Mucosa of rectum (tissue), 2 donors: ENCODE results near the gene XXYLT1.
"Not testable (repeated sequence)": the region's sequence is repeated elsewhere in the genome, so short reads cannot be mapped to it uniquely, and the experiment has no call there.

Experiments used
- H3K27ac ChIP-seq, 2 donors: one replicate each; pipeline ENCODE4 v1.7.0; 2013; ENCODE audit warnings: inconsistent platforms in 2 of 2, low read depth in 2 of 2, low read length in 2 of 2
- H3K27me3 ChIP-seq, 2 donors: one replicate each; pipeline ENCODE4 v1.7.0; 2013; ENCODE audit warnings: low read length in 2 of 2; ENCODE audit not compliant: control insufficient read depth in 2 of 2, insufficient read depth in 2 of 2
- H3K36me3 ChIP-seq, 2 donors: one replicate each; pipeline ENCODE4 v1.7.0; 2013; ENCODE audit warnings: low read length in 2 of 2; ENCODE audit not compliant: control insufficient read depth in 2 of 2, insufficient read depth in 2 of 2
- H3K4me1 ChIP-seq, 2 donors: one replicate each; pipeline ENCODE4 v1.7.0; 2013; ENCODE audit warnings: low read length in 2 of 2, mild to moderate bottlenecking in 1 of 2; ENCODE audit not compliant: control insufficient read depth in 2 of 2, insufficient read depth in 2 of 2
- H3K4me3 ChIP-seq, 2 donors: one replicate each; pipeline ENCODE4 v1.7.0; 2013; ENCODE audit warnings: low read length in 2 of 2
- H3K9ac ChIP-seq, 2 donors: one replicate each; pipeline ENCODE4 v1.7.0; 2013; ENCODE audit warnings: low read length in 2 of 2, low read depth in 1 of 2, mild to moderate bottlenecking in 1 of 2
- H3K9me3 ChIP-seq, 2 donors: one replicate each; pipeline ENCODE4 v1.7.0; 2013; ENCODE audit warnings: low read length in 2 of 2; ENCODE audit not compliant: control insufficient read depth in 2 of 2
- donor health status: healthy.
- donor health status: Normal muscosa, but diverticular disease.

Gene XXYLT1

DNA sequence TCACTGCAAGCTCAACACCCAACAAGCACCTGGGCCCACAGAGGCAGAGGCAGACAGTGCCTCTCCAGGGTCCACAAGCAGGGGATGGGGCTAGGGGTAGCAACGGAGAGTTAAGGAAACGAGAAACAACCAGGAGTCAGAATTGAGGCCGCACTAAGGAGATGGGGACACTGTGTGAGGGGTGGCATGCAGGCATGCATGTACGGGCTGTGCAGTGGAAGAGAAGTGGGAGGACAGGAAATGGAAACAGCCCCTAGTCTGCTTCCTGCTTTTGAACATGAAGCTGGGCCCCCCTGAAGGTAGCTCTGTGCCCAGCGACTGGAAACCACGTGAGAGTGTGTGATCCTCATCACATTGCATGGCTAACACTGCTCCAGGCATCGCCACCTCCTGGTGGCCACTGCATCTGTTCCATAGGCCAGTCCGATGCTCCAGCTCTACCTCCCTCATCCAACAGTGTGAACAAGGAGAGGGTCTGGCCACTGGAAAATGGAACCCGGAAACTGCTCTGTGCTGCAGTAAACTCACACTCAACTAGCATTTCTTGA is 44.0 kb downstream of the XXYLT1 start:
- Histone ChIP-seq H3K9me3 (no peaks in the 10 kb centered on the region), H3K4me3 (no peak overlapping the region), H3K4me1 (no peaks in the 10 kb centered on the region), H3K27ac (no peak overlapping the region), H3K36me3 (peaks cover 0 to 5% of the 10 kb centered on the region in 2 donors), H3K9ac (no peak overlapping the region), H3K27me3 (no peaks in the 10 kb centered on the region)

- H3K4me3 ChIP-seq: no peak overlapping the region
- no peak overlapping the region for H3K27ac ChIP-seq
- no peaks in the 10 kb centered on the region for H3K9me3 ChIP-seq
- no peak overlapping the region for H3K9ac ChIP-seq
- no peaks in the 10 kb centered on the region for H3K27me3 ChIP-seq
- H3K4me1 ChIP-seq: no peaks in the 10 kb centered on the region
- H3K36me3 ChIP-seq: peaks cover 0 to 5% of the 10 kb centered on the region in 2 donors
Observed at GRCh38 chr3:195226445-195226844, 44.5 kb downstream of the XXYLT1 start.

DNA sequence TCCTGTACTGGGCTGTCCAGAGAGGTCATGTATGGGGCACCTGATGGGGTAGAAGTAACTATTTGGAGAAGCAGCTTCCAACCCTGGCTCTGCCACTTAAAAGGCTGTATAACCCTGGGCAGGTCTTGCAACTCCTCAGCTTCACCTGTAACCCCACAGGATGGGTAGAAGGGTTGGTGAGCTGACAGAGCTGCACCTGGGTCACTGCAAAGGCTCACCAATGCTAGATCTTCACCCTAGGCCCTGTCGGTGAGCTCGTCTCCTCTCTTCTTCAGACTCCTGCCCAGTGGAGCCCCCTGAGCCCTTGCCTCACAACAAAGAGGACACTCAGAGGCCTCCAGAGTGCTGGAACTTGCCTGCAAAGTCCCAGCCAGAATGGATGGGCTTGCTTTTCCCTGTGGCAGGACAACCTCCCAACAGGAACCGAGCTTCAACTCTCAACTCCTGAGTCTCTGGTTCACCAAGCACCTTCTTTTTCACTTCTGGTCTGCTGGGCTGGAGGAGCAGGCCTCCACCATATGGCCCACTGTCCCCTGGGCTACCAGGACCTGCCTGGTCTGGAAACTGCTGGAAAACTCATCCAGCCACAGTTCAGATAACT is 45.9 kb downstream of the XXYLT1 start:
- no peak overlapping the region for H3K4me3 ChIP-seq
- no peaks in the 10 kb centered on the region for H3K9me3 ChIP-seq
- H3K27ac ChIP-seq: no peak overlapping the region
- H3K4me1 ChIP-seq: no peaks in the 10 kb centered on the region
- H3K36me3 ChIP-seq: peaks cover 0 to 5% of the 10 kb centered on the region in 2 donors
- H3K27me3 ChIP-seq: no peaks in the 10 kb centered on the region
- no peak overlapping the region for H3K9ac ChIP-seq

DNA sequence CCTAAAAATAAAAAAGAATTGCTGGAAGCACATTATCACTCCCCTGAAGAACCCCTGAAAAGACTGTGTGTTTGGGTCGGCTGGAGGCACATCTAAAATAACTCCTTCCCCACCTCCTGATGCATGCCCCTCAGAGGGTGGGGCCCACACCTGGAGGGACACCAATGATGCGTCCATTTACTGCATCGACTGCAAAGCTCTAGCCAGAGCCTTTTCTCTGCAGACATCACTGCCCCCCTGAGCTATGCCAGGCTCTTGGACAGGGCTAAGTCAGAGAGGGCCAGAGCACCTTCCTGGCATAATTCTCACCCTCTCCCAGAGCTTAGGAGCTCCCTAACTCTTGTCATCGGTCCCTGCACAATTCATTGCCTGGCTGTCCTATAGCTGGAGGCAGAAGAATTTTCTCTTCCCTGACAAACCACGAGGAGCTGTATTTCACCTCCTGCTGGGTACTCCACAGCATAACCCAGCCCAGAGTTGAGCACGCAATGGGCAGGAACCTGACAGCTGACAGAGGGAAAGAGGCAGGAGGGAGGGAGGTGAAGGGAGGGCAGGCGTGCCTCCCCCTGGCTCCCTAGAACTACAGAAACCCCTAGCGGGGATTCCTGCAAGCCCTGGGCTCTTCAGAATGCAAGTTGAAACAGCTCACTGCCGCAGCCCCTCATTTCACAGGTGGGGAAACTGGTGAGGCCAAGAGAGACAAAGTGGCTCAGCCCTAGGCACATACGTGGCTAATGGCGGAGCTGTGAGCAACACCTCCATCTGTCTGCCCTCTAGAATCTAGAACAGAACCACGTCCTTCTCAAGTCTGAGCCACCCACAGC is 46.6 kb downstream of the XXYLT1 start:
- H3K4me3 ChIP-seq: no peak overlapping the region
- H3K27ac ChIP-seq: no peak overlapping the region
- no peak overlapping the region for H3K9ac ChIP-seq
- no peaks in the 10 kb centered on the region for H3K27me3 ChIP-seq
- H3K36me3 ChIP-seq: peaks cover 0 to 5% of the 10 kb centered on the region in 2 donors
- H3K9me3 ChIP-seq: no peaks in the 10 kb centered on the region
- H3K4me1 ChIP-seq: no peaks in the 10 kb centered on the region

GRCh38 chr3:195221876-195222617 is 48.9 kb downstream of the XXYLT1 start:
- Histone ChIP-seq H3K27me3 (no peaks in the 10 kb centered on the region), H3K9ac (no peak overlapping the region), H3K4me1 (no peaks in the 10 kb centered on the region), H3K4me3 (no peak overlapping the region), H3K36me3 (peaks cover 0 to 5% of the 10 kb centered on the region in 2 donors), H3K27ac (no peak overlapping the region), H3K9me3 (no peaks in the 10 kb centered on the region)

DNA sequence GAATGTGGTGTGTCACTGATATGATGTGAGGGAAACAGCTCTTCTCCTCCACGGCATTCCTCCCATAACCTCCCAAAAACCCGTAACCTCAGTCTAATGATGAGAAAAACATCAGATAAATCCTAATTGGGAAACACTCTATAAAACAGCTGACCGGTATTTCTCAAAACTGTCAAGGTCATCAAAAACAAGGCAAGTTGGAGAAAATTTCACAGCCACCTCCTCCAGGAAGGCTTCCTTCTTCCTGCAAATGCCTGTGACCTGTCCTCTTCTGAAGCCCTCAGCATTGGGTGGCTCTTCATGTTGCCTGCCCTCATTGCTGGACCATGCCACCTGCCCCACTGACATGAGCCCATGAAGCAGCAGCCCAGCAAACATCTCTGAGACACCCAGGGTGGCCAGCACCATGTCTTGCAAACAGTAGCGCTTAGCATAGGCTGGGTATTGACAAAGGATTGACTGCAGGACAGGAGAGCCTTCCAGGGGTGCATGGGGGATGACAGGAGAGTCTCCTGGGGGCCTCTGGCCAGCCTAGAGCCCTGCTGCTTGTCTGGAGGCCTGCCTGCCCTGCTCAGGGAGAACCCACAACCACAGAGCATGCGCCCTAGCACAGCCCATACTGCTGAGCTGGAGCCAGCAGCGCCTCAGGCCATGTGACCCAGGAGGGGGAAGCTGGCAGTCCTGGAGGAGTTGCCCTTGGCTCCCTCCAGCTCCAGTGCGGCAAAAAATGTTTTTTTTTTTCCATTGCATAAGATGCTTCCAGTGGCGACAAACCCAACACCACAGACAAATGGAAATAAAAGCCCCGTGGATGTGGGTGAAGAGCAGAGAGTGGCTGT is 49.7 kb downstream of the XXYLT1 start:
- H3K9ac ChIP-seq: no peak overlapping the region
- no peaks in the 10 kb centered on the region for H3K27me3 ChIP-seq
- H3K4me1 ChIP-seq: no peaks in the 10 kb centered on the region
- no peaks in the 10 kb centered on the region for H3K9me3 ChIP-seq
- H3K4me3 ChIP-seq: no peak overlapping the region
- no peak overlapping the region for H3K27ac ChIP-seq
- H3K36me3 ChIP-seq: peaks cover 0 to 4% of the 10 kb centered on the region in 2 donors

GRCh38 chr3:195219351-195220230 is 51.4 kb downstream of the XXYLT1 start:
- Histone ChIP-seq H3K9ac (no peak overlapping the region), H3K27ac (no peak overlapping the region), H3K9me3 (no peaks in the 10 kb centered on the region), H3K4me1 (no peaks in the 10 kb centered on the region), H3K4me3 (no peak overlapping the region), H3K27me3 (no peaks in the 10 kb centered on the region), H3K36me3 (no peaks in the 10 kb centered on the region)

- H3K27me3 ChIP-seq, H3K9me3 ChIP-seq, H3K4me1 ChIP-seq, H3K9ac ChIP-seq, H3K27ac ChIP-seq, H3K36me3 ChIP-seq, H3K4me3 ChIP-seq: not testable (repeated sequence)
Observed at GRCh38 chr3:195218331-195218730, 52.6 kb downstream of the XXYLT1 start.

- H3K4me1 ChIP-seq, H3K27ac ChIP-seq, H3K27me3 ChIP-seq, H3K4me3 ChIP-seq, H3K9ac ChIP-seq, H3K9me3 ChIP-seq, H3K36me3 ChIP-seq: not testable (repeated sequence)
Observed at GRCh38 chr3:195215576-195215975, 55.4 kb downstream of the XXYLT1 start.
